GM21367 (cell line): ENCODE results near the gene SLC25A48.

Experiments used
- ATAC-seq: cut with Tn5 transposase; IDR thresholded peaks from one replicate; pipeline ENCODE4 v1.9.1; 2021; ENCODE audit not compliant: unreplicated experiment

Gene SLC25A48

DNA sequence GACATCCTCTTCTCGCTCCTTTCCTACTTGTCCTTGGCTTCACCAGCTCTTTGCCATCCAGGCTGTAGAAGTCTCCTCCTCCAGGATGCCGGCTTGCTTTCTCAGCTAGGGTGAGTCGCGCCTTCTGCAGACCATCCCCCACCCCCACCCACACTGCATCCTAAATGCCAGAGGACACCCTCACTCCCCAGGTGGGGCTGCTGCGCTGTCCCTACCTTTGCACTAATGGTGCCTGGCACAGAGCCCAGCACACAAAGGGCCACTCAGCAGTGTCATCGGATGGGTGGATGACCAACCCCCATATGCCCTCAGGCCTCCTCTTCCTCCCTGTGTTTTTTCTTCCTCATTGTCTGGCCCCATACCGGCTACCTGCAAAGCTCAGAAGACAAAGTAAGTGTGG is 46.3 kb downstream of the SLC25A48 start:
- no peak for ATAC-seq

DNA sequence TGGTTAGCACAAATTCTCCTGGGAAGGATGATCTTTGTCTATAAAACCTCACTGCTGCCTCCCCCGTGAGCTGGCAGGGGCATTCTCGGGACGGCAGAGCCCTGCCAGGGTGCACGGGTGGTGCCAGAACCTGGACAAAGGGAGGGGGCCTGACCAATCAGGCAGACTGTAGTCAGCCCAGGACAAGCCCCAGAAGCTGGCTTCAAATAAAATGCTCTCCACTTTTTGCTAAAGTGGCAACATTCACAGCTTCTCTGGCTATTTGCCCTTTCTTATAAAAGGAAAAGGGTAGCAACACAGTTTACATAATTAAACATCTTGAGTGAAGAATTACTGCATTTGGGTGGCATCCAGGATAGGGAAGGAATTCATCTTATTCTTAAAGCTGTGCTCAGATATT is 46.8 kb downstream of the SLC25A48 start:
- no peak for ATAC-seq

DNA sequence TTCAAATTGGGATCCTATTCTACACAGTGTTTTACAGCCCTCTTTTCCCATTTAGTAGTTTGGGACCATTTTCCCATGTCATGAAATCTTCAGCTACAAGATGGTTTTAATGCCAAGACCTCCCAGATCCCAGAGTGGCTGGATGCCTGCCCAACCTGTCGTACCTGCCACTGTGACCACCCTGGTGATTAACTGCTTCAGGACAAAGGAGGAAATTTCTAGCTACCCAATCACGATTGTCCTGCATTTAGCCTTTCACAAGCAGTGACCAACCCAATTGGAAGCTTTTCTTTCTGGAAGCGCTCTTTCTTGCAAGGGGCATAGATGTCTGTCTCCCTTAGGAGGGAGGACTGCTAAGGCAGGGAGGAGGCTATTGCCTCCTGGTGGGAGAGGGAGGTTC is 47.4 kb downstream of the SLC25A48 start:
- ATAC-seq, result no peak

DNA sequence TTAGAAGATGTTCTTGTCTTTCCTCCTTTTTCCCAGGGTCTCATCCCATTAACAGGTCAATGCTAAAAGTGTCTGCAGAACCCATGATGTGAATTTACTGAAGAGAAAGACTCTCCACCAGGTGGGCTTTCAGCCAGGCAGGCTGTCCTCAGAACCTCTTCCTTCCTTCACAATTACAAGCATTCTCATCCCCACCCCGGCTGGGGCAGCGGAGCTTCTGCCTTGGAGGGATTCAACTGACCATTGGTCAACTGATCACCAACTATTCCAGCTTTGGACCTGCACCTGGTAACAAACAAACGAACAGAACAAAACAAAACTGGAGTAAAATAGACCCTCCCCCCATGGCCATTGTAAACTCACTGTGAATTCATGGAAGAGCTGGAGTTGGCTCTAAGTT is 48.6 kb downstream of the SLC25A48 start:
- no peak for ATAC-seq

DNA sequence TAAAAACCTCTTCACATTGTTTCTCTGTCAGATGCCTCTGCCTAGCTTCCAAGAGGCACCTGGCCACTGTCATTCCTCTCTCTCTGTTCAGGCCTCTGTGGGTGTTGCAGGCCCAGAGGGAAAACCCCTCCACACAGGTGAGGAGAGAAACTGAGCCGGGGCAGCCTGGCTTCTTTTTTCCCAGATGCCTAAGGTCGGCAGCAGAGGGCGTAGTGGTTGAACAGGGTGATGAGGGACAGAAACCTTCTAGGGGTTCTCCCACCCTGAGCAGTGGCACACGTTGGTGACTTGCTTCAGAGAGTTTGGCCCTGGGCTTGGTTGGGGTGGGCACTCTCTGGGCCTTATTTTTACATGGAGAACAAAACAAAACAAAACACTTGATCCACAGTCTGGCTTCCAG is 49.0 kb downstream of the SLC25A48 start:
- no peak for ATAC-seq

DNA sequence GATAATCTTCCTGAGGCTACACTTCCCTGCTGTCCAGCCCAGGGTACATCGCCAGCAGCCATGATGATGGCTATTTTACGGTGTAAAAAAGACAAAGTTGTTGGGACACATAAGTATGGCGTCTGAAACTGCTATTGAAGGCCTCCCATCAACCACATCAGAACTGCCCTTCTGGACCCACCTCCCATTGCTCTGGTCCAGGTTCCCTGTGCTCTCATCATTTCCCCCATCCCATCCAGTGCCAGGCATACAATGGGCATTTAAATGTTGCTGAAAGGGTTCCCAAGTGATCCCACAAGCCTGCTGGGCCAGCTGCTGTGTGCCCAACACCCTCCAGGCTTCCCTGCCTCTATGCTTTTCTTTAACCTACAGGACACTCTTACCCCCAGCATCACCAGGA is 50.6 kb downstream of the SLC25A48 start:
- no peak for ATAC-seq

DNA sequence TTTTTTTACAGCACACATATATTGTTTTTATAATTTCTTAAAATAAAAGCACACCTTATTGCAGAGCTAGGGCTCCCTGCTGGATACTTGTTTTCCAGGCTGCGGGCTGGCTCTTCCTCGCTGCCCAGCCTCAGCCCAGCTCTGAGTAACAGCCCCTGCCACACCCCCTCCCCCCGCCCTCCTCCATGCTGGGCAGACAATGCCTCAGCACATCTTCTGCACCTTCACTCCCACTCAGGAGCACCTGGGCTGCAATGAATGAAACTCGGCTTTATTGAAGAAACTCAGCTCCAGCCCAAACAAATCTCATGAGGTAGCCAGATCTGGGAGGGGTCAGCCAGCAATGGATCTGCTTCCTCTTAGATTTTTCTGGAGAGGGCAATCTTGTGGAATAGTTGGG is 51.7 kb downstream of the SLC25A48 start:
- ATAC-seq, result no peak

DNA sequence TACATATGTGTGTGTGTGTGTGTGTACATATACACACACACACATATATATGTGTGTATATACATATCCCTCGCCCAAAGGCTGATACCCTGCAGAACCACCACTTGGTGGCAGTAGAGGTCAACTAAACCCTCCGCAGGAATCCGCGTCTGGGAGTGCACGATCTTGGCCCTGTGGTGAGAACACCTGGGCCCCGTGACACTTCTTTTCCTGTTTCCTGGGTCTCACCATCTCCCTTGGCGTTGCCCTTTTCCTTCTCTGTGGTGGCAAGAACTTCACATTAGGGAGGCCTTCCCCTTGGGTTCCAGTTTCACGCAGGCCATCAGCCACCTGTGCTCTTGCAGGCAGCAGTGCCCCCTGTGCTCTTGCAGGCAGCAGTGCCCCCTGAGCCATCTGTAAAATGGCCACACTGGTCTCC is 53.0 kb downstream of the SLC25A48 start:
- ATAC-seq, result peak; percentile 95

DNA sequence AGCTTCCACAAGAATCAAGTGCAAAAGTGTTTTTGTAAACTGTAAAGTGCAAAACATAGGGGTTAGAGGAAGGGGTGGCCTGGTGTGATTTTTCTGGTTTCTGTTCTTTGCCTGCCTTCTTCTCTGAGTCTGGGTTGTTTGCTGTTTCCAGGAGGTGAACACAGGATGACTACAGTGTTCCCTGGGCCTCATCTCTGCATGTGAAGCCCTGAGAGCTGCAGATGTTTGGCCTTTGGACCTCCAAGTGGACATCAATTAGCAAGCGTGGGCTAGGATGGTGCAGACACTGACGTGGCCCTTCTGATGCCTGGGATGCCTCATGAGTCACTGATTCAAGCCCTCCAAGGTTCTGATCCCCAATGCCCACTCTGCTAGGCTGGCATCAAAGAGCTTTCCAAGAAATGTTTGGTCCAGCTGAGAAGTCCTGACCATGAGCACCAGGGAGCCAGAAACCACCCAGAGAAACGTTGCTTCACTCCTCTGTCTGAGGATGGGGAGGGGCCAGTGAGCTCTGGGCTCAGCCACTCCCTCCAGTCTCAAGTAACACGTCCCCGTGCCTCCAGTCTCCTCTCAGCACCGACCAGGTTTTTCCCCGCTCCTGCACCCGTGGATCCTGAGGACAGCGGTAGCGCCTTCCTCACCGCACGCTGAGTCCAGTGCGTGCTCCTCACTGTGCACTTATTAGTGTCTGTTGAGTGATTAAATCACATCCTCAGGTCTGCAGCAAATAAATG is 53.6 kb downstream of the SLC25A48 start:
- ATAC-seq, result no peak

DNA sequence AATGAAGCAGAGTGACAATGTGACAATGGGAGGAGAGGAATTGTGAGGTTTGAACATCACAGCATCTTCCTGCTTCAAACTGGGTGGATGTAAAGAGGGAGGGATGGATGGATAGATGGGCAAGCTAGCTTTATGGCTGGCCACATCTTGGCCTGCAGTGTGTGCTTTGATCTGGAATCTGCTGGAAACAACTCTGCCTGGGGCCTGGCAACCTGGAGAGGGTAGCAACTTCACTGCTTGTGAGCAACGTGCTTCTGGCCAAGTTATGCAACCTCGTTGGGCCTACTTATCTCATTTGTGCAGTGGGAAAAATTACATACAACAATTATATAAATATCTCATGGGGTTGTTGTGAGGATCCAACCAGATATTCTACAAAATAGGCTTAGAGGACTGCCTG is 55.8 kb downstream of the SLC25A48 start:
- no peak for ATAC-seq

DNA sequence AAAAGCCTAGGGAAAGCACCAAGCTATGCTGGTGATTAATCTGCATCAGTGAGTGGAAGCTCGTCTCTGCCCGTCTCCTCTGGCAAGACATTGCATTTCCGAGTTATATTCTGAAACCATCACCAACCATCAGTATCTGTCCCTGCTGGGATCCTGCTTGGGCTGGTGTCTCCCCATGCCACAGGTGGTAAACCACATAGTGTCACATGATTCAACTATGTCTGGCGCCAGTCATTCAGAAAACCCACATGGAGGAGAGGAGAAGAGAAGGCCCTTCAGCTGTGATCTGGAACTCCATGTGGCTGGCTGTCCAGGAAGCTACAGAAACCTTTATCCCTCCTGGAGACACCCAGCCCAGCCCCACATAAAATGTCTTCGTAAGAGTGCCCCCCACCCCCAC is 56.4 kb downstream of the SLC25A48 start:
- ATAC-seq, result no peak

DNA sequence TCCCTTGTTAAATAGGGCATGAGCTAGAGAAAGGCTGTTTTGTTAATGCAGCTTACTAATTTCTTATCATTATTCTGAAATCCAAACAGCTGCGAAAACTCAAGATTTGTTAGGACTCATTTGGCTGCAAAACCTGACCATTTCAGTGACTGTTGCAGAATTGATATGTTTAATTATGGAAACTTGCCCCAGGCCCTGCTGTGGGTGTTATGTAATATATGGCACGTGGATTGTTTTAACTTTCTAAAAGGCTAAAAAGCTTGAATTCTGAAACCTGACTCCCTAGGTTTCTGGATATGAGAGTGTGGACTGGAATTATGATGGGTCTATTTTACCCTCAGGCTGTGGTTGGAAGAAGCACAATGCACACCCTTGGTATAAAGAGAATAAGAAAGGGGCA is 56.8 kb downstream of the SLC25A48 start:
- no peak for ATAC-seq

DNA sequence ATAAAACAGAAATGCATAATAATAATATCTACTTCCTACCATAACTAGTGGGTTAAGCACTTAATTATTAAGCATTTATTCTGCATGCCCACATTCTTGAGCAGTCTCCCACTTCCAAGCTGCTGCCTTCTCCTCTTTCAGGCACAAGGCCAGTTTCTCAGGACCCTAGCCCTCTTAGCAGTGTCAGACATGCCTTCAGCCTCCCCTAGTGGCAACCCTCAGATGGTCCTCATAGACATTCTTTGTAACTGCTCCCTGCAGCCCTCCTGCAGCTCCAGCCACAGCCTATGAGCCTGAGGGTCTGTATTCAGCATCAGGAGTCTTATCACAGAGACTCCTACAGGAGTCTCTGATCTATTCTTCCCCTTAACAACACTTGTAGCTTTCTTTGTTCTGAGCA is 57.3 kb downstream of the SLC25A48 start:
- no peak for ATAC-seq

DNA sequence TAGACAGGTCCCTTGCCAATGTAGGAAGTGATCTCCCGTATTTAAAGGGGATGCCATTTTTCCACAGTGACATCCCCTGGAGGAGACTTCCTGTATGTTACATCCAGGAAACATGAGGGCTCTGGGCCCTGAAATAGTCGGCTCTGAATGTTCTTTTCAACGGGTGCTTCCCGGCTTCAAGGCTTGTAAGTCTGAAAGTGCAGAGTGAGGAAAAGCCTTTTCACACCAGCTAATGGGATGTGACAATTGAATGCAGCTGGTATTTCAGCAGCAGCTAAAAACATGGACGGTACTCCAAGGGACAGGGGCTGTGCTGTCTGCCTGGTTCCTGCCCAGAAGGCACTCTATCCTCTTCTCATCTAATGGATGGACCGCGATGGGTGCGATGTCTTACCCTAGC is 59.8 kb downstream of the SLC25A48 start:
- ATAC-seq, result no peak

DNA sequence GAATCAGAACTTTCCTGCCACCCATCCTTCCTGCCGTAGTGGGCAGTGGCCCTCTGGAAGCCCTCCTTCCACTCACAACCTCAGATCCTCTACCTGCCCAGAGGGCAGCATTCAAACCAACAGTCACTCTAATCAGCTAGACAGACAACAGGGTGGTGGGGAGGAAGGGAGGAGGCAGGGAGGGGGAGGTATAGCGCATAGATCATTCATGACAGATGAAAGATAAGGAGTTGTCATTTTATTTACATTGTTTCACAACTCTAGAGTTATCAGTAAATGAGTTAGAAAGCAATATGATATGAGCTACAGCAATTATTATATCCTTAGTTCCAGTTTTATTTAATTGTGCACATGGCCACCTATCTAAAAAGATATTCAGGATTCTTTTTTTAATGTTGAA is 60.3 kb downstream of the SLC25A48 start:
- ATAC-seq, result no peak

DNA sequence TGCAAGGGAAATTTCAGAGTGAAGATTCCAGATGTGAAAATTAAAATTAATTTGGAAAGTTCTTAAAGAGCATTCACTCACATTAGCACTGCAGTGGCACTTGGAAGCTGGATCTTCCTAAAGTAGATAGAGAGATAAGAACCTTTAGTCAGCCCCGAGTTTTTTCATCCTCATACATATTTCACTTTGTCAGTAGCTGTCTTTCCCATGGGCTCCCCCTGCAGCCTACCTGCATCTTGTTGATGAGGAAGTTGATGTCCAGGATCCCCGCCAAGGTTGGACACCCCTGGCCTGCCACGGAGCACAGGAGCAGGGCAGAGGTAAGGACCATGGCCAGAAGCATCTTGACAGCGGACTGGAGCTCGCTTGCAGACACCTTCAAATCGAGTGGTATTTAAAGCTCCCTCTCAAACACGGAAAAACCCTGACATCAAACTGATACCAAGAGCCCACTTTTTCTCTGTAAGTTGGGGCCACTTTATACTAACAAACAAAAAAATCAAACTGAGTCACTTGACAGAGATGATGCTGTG is 61.1 kb downstream of the SLC25A48 start, which contains the start of gene IL9:
TSS of gene IL9 (minus strand) at position 368 of the 533 bp plus-strand sequence. CDS start at position 343, 25 bp downstream.
- ATAC-seq, result no peak

DNA sequence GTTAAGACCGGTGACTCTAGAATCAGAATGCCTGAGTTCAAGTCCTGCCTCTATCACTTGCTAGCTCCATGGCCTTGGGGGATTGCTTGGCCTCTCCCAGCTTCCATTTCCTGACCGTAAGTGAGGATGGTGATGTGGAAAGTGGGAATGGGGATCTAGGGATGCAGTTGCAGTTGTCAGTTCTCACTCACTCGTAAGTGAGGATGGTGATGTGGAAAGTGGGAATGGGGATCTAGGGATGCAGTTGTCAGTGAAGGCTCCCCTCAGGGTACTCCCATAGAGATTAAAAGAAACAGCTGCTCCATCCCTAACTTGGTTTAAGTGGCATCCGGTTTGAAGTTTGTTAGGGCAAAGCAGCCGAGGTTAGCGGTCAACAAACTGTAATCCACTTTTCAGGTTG is 64.2 kb downstream of the SLC25A48 start:
- ATAC-seq, result no peak

DNA sequence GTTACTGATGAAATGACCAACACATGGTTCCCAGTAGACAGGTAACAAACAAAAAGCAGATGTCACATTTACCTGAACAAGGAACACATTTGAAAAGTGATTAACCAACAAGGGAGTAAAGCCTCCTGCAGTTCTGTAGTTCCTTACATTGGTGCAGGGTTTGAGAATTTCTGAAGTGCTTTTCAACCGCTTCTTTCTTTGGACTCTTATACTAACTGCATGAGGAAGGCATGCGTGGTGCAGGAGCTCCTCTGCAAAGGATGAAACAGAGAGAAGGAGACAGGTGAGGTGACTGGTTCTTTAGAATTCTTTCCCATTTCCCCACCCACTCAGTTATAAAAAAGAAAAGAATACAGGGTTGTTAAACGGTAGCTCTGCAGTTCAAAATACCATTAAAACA is 65.8 kb downstream of the SLC25A48 start:
- ATAC-seq, result no peak

DNA sequence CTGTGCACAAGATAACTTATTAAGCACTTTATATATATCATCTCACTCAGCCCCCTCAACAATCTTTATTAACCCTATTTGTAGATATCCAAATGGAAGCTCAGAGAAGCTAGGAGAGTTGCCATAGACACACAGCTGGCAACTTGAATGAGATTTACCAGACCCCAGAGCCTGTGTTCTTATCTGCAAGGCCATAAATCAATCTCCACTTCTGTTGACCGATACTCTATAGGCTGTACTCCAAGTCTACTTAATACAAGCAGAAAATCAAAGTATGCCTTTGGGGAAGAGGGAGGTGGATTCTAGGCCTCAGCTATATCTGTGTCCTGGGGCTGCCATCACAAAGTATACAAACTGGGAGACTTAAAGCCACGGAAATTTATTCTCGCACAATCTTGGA is 67.2 kb downstream of the SLC25A48 start:
- ATAC-seq, result no peak

DNA sequence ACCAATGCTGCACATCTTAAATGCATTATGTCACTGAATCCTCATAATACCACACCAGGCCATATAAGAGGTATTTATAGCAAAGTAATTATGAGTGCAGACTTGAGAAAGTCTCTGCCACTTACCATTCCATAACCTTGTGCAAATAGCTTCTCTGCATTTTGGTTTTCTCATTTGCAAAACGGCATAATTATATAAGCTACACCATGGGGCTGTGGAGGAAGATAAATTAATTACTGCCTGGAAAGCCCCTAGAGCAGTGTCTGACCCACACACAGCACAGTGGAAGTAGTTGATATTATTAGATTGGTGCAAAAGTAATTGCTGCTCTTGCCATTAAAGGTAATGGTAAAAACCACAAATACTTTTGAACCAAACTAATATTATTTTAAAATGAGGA is 70.7 kb downstream of the SLC25A48 start:
- ATAC-seq, result no peak

DNA sequence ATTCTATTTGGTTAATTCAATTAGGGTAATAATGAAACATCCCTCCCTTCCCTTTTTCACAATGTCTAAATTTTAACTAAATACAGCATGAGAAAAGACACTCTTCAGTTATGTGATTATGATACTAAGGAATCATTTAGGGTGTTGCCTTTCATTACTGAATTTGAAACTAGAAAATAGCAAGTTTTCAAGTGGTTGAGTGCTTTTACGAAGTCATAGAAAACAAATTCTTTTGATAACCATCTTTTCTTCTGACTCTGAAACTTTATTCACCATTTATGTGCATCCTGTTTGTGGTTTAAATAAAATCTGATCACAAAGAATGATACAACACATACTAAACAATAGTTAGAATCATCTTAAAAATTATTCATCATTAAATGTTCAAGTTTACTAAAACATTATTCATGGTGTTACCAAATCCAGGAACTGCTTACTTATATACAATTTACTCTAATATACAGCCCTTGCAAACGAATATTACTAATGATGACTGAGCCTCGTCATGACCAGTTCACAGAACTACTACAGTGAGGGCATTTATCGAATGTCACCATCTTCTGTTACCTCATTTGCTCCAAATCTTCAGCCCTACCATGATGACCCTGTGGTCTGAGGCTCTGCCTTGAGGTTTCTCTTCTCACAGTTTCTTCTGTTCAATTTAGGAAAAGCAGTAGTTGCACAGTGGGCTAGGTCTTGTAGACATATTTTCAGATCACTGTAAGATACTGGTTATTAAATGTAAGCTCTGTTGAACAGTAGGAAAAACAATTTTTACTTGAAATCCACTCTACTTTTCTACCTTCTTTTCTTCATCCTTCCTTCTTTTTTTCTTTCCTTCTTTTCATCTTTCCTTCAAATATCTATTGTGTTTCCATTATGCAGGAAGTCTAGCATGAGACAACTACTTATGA is 79.5 kb downstream of the SLC25A48 start:
- no peak for ATAC-seq

DNA sequence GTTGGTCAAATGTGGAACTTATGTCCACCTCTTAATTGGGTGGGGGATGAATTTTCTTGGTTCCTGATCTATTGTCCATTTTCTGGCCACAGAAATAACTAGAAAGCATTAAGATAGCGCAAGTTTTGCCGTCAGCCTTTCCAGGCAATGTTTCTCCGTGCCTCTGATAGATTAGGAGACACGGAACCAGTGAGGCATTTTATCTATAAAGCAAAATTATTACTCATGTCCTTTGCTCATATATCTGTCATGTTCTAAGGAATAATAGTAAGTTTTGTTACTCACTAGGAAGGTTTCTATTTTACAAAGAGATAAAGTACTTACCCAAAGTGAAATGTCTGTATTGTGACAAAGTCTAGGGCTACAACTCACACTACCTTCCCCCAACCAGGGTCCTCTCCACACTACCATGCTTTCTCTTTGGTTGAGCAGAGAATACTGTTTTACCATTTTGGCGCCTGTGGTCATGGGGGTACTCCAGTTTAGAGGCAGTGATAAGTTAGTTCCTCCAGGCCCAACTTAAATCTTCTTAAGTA is 81.1 kb downstream of the SLC25A48 start:
- no peak for ATAC-seq
